NCI-H748 (cell line): Measurements from ENCODE around the gene LRRN2.

ENCODE experiments used
- DNase-seq: peaks from one replicate; lab custom pipeline; 2025; ENCODE audit not compliant: unreplicated experiment; lab: John Stamatoyannopoulos, UW

The LRRN2 gene

GRCh38 chr1:204663644-204664383, 21.7 kb downstream of the LRRN2 start:
- no peak for DNase-seq

GRCh38 chr1:204662530-204662929, 23.0 kb downstream of the LRRN2 start:
- DNase-seq: no peak

- no peak for DNase-seq
These were observed 25.0 kb downstream of the LRRN2 start for GRCh38 chr1:204660509-204660908.

GRCh38 chr1:204659056-204659455, 26.5 kb downstream of the LRRN2 start:
- peak; percentile 41 for DNase-seq

- no peak for DNase-seq
These were observed 27.2 kb downstream of the LRRN2 start for GRCh38 chr1:204658295-204658694.

- no peak for DNase-seq
These were observed 31.8 kb downstream of the LRRN2 start for GRCh38 chr1:204653590-204654340.

- DNase-seq: peak; percentile 42
These were observed 33.0 kb downstream of the LRRN2 start for GRCh38 chr1:204652497-204652896.

- DNase-seq: peak; percentile 51
These were observed 33.6 kb downstream of the LRRN2 start for GRCh38 chr1:204651843-204652421.

- DNase-seq: no peak
These were observed 34.5 kb downstream of the LRRN2 start for GRCh38 chr1:204650911-204651570.

GRCh38 chr1:204649721-204650521, 35.6 kb downstream of the LRRN2 start:
- peak; percentile 62 for DNase-seq

- no peak for DNase-seq
These were observed 37.0 kb downstream of the LRRN2 start for GRCh38 chr1:204648576-204648975.

- no peak for DNase-seq
These were observed 37.8 kb downstream of the LRRN2 start for GRCh38 chr1:204647805-204648153.

GRCh38 chr1:204647114-204647804, 38.3 kb downstream of the LRRN2 start:
- DNase-seq: no peak

- DNase-seq: no peak
These were observed 39.9 kb downstream of the LRRN2 start for GRCh38 chr1:204645666-204646065.

GRCh38 chr1:204645251-204645650, 40.3 kb downstream of the LRRN2 start:
- DNase-seq: no peak

GRCh38 chr1:204643503-204643902, 42.0 kb downstream of the LRRN2 start:
- DNase-seq: no peak

- DNase-seq: no peak
These were observed 43.6 kb downstream of the LRRN2 start for GRCh38 chr1:204641936-204642335.

- DNase-seq: no peak
These were observed 44.1 kb downstream of the LRRN2 start for GRCh38 chr1:204641455-204641854.

- DNase-seq: no peak
These were observed 45.0 kb downstream of the LRRN2 start for GRCh38 chr1:204640578-204640977.

GRCh38 chr1:204634260-204634910, 51.2 kb downstream of the LRRN2 start:
- peak; percentile 37 for DNase-seq
